Mucosa of stomach (tissue), 1 donor: ENCODE results near the gene OLR1.

Experiments used
- H3K27me3 ChIP-seq: one replicate; pipeline ENCODE4 v1.7.0; 2013; ENCODE audit warnings: mild to moderate bottlenecking, low read length; ENCODE audit not compliant: control insufficient read depth, insufficient read depth
- H3K36me3 ChIP-seq: one replicate; pipeline ENCODE4 v1.7.0; 2013; ENCODE audit warnings: low read length; ENCODE audit not compliant: control insufficient read depth, insufficient read depth
- H3K4me1 ChIP-seq: one replicate; pipeline ENCODE4 v1.7.0; 2013; ENCODE audit warnings: mild to moderate bottlenecking, low read length; ENCODE audit not compliant: control insufficient read depth, insufficient read depth
- H3K4me3 ChIP-seq: one replicate; pipeline ENCODE4 v1.7.0; 2013; ENCODE audit warnings: low read length
- H3K9ac ChIP-seq: one replicate; pipeline ENCODE4 v1.7.0; 2013; ENCODE audit warnings: mild to moderate bottlenecking, low read length, moderate library complexity
- H3K9me3 ChIP-seq: one replicate; pipeline ENCODE4 v1.7.0; 2013; ENCODE audit warnings: mild to moderate bottlenecking, low read length, moderate library complexity; ENCODE audit not compliant: control insufficient read depth
- donor health status: Pancreatic carcinoma.

The OLR1 gene

GRCh38 chr12:10111451-10111850, 60.5 kb downstream of the OLR1 start:
- H3K9ac ChIP-seq: no peak overlapping the region
- H3K36me3 ChIP-seq: no peaks in the 10 kb centered on the region
- no peaks in the 10 kb centered on the region for H3K4me1 ChIP-seq
- no peaks in the 10 kb centered on the region for H3K9me3 ChIP-seq
- no peaks in the 10 kb centered on the region for H3K27me3 ChIP-seq
- no peak overlapping the region for H3K4me3 ChIP-seq

GRCh38 chr12:10110256-10110844, 61.6 kb downstream of the OLR1 start:
- Histone ChIP-seq H3K9ac (no peak overlapping the region), H3K36me3 (no peaks in the 10 kb centered on the region), H3K27me3 (no peaks in the 10 kb centered on the region), H3K9me3 (no peaks in the 10 kb centered on the region), H3K4me1 (no peaks in the 10 kb centered on the region), H3K4me3 (no peak overlapping the region)
